HUES64 (cell line): ENCODE measurements around the gene ZNF33A.
"Not testable (repeated sequence)": the region's sequence is repeated elsewhere in the genome, so short reads cannot be mapped to it uniquely, and the experiment has no call there.

Experiments
- H3K27ac ChIP-seq: 2 replicates; pipeline ENCODE4 v1.7.0; 2013; ENCODE audit warnings: low read depth, low read length, inconsistent platforms
- H3K27me3 ChIP-seq: 2 replicates; pipeline ENCODE4 v1.6.1; 2013; ENCODE audit warnings: mild to moderate bottlenecking, low read length; ENCODE audit not compliant: insufficient read depth
- H3K36me3 ChIP-seq: 2 replicates; pipeline ENCODE4 v1.6.1; 2013; ENCODE audit warnings: mild to moderate bottlenecking, low read length; ENCODE audit not compliant: insufficient read depth
- H3K4me1 ChIP-seq: 2 replicates; pipeline ENCODE4 v1.6.1; 2013; ENCODE audit warnings: mild to moderate bottlenecking, low read length, moderate library complexity; ENCODE audit not compliant: insufficient read depth
- H3K4me3 ChIP-seq: 2 replicates; pipeline ENCODE4 v1.5.1; 2013; ENCODE audit warnings: mild to moderate bottlenecking, low read length, moderate library complexity
- H3K9ac ChIP-seq: 2 replicates; pipeline ENCODE4 v1.6.1; 2013; ENCODE audit warnings: mild to moderate bottlenecking, low read depth, low read length
- H3K9me3 ChIP-seq: 2 replicates; pipeline ENCODE4 v1.6.1; 2013; ENCODE audit warnings: low read depth, low read length; ENCODE audit not compliant: insufficient read depth
- WGBS: fragments of 150-250, 120-280 bp; methylation state at CpG from one replicate; pipeline ENCODE4 v1.1.7; 2013; ENCODE audit warnings: missing lambda C conversion rate; 5-methylcytosine and 5-hydroxymethylcytosine counted together

The ZNF33A gene

GRCh38 chr10:38003588-38003987 lies 6.9 kb upstream of the ZNF33A start:
- no peak overlapping the region for H3K4me3 ChIP-seq
- H3K9me3 ChIP-seq, result peaks cover 26% of the 10 kb centered on the region
- no peaks in the 10 kb centered on the region for H3K36me3 ChIP-seq
- H3K27me3 ChIP-seq, result no peaks in the 10 kb centered on the region
- H3K9ac ChIP-seq, result no peak overlapping the region
- WGBS, result no CpG with 5 or more reads among the region's 1 CpG
- H3K4me1 ChIP-seq, result no peaks in the 10 kb centered on the region
- no peak overlapping the region for H3K27ac ChIP-seq

- no peaks in the 10 kb centered on the region; the same call in 1 of the 2 replicates for H3K4me1 ChIP-seq
- H3K36me3 ChIP-seq, result peaks cover 2% of the 10 kb centered on the region; the same call in 1 of the 2 replicates
- H3K4me3 ChIP-seq, result no peak overlapping the region
- no peak overlapping the region for H3K9ac ChIP-seq
- H3K27ac ChIP-seq, result no peak overlapping the region
- H3K27me3 ChIP-seq, result no peaks in the 10 kb centered on the region; the same call in 1 of the 2 replicates
- peaks cover 19% of the 10 kb centered on the region for H3K9me3 ChIP-seq
Observed at GRCh38 chr10:38007551-38007950, 2.9 kb upstream of the ZNF33A start.

- no peak overlapping the region for H3K27ac ChIP-seq
- WGBS, result 95% methylated on average over 3 of the region's 3 CpGs
- H3K36me3 ChIP-seq, result peaks cover 6% of the 10 kb centered on the region; the same call in 1 of the 2 replicates
- no peaks in the 10 kb centered on the region; the same call in 1 of the 2 replicates for H3K27me3 ChIP-seq
- H3K9ac ChIP-seq, result no peak overlapping the region
- H3K9me3 ChIP-seq, result peaks cover 19% of the 10 kb centered on the region
- no peak overlapping the region for H3K4me3 ChIP-seq
- H3K4me1 ChIP-seq, result no peaks in the 10 kb centered on the region; the same call in 1 of the 2 replicates
Observed at GRCh38 chr10:38007991-38008390, 2.5 kb upstream of the ZNF33A start.

- 89% methylated on average over 1 of the region's 1 CpG for WGBS
- no peaks in the 10 kb centered on the region for H3K27me3 ChIP-seq
- no peak overlapping the region for H3K27ac ChIP-seq
- no peaks in the 10 kb centered on the region for H3K9me3 ChIP-seq
- H3K36me3 ChIP-seq, result peaks cover 82% of the 10 kb centered on the region
- no peak overlapping the region for H3K9ac ChIP-seq
- H3K4me3 ChIP-seq, result no peak overlapping the region
- no peaks in the 10 kb centered on the region; the same call in 1 of the 2 replicates for H3K4me1 ChIP-seq
Observed at GRCh38 chr10:38016354-38016753, 5.9 kb downstream of the ZNF33A start.

GRCh38 chr10:38019124-38019523 lies 8.6 kb downstream of the ZNF33A start:
- WGBS, result 0% methylated on average over 1 of the region's 4 CpGs
- H3K36me3 ChIP-seq, result peaks cover 95% of the 10 kb centered on the region
- not testable (repeated sequence) for H3K4me3 ChIP-seq

GRCh38 chr10:38025283-38025682 lies 14.8 kb downstream of the ZNF33A start:
- peaks cover 95% of the 10 kb centered on the region for H3K36me3 ChIP-seq

More at GRCh38 chr10:38019124-38019523, 8.6 kb downstream of the ZNF33A start:
- H3K9me3 ChIP-seq, H3K27ac ChIP-seq, H3K4me1 ChIP-seq, H3K9ac ChIP-seq, H3K27me3 ChIP-seq: not testable (repeated sequence)

GRCh38 chr10:38027986-38028385 lies 17.5 kb downstream of the ZNF33A start:
- Histone ChIP-seq H3K36me3 (peaks cover 88% of the 10 kb centered on the region), H3K27me3 (no peaks in the 10 kb centered on the region), H3K27ac (no peak overlapping the region), H3K9me3 (no peaks in the 10 kb centered on the region), H3K4me3 (no peak overlapping the region), H3K9ac (no peak overlapping the region), H3K4me1 (no peaks in the 10 kb centered on the region)
- WGBS, result 93% methylated on average over 1 of the region's 1 CpG

More at GRCh38 chr10:38025283-38025682, 14.8 kb downstream of the ZNF33A start:
- Histone ChIP-seq H3K27me3 (no peaks in the 10 kb centered on the region), H3K4me3 (no peak overlapping the region), H3K4me1 (no peaks in the 10 kb centered on the region), H3K9me3 (no peaks in the 10 kb centered on the region), H3K9ac (no peak overlapping the region), H3K27ac (no peak overlapping the region)
- 92% methylated on average over 3 of the region's 3 CpGs for WGBS

GRCh38 chr10:38032886-38033285 lies 22.4 kb downstream of the ZNF33A start:
- Histone ChIP-seq H3K9ac (no peak overlapping the region), H3K4me1 (no peaks in the 10 kb centered on the region), H3K27ac (no peak overlapping the region), H3K4me3 (no peak overlapping the region), H3K9me3 (no peaks in the 10 kb centered on the region), H3K36me3 (peaks cover 85% of the 10 kb centered on the region), H3K27me3 (no peaks in the 10 kb centered on the region)
- 96% methylated on average over 5 of the region's 5 CpGs for WGBS

GRCh38 chr10:38038107-38038931 lies 27.8 kb downstream of the ZNF33A start:
- WGBS, result 96% methylated on average over 6 of the region's 7 CpGs
- Histone ChIP-seq H3K4me1 (no peaks in the 10 kb centered on the region), H3K9me3 (no peaks in the 10 kb centered on the region), H3K27me3 (no peaks in the 10 kb centered on the region), H3K27ac (no peak overlapping the region), H3K4me3 (no peak overlapping the region), H3K36me3 (peaks cover 65% of the 10 kb centered on the region), H3K9ac (no peak overlapping the region)

GRCh38 chr10:38038932-38039245 lies 28.4 kb downstream of the ZNF33A start:
- Histone ChIP-seq H3K36me3 (peaks cover 69% of the 10 kb centered on the region), H3K27me3 (no peaks in the 10 kb centered on the region), H3K4me3 (no peak overlapping the region), H3K4me1 (no peaks in the 10 kb centered on the region), H3K9ac (no peak overlapping the region), H3K27ac (no peak overlapping the region), H3K9me3 (peaks cover 2% of the 10 kb centered on the region; the same call in 1 of the 2 replicates)

- H3K9ac ChIP-seq, result no peak overlapping the region
- no peaks in the 10 kb centered on the region for H3K4me1 ChIP-seq
- peaks cover 59% of the 10 kb centered on the region for H3K36me3 ChIP-seq
- H3K27me3 ChIP-seq, result no peaks in the 10 kb centered on the region
- 90% methylated on average over 2 of the region's 2 CpGs for WGBS
- peaks cover 20% of the 10 kb centered on the region for H3K9me3 ChIP-seq
- H3K27ac ChIP-seq, result no peak overlapping the region
- no peak overlapping the region for H3K4me3 ChIP-seq
Observed at GRCh38 chr10:38043516-38043915, 33.0 kb downstream of the ZNF33A start.
